Right forelimb (tissue), 1 donor: ENCODE results near the gene GABPB2.

ENCODE experiments used
- DNase-seq: peaks from one replicate; pipeline ENCODE4 v3.0.0-alpha.2; 2018

Gene GABPB2

DNA sequence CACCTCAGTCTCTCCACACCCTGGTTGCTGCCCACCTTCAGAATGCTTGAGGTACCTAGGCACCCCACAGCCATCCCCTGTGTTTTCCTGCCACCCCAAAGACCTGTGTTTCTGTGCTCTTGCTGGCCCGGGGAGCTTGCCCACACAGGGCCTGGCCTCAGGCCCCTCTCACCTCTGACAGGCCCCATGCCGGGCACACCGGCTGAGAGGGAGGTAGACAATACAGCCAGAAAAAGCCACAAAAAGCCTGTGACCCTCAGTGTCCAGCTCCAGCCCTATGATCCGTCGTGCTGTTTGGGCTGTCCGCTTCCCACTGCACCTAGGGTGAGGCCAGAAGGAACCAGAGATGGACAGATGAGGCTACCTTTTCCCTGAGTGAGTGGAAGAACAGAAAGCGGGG is 64.4 kb downstream of the GABPB2 start:
- DNase-seq, result no peak

DNA sequence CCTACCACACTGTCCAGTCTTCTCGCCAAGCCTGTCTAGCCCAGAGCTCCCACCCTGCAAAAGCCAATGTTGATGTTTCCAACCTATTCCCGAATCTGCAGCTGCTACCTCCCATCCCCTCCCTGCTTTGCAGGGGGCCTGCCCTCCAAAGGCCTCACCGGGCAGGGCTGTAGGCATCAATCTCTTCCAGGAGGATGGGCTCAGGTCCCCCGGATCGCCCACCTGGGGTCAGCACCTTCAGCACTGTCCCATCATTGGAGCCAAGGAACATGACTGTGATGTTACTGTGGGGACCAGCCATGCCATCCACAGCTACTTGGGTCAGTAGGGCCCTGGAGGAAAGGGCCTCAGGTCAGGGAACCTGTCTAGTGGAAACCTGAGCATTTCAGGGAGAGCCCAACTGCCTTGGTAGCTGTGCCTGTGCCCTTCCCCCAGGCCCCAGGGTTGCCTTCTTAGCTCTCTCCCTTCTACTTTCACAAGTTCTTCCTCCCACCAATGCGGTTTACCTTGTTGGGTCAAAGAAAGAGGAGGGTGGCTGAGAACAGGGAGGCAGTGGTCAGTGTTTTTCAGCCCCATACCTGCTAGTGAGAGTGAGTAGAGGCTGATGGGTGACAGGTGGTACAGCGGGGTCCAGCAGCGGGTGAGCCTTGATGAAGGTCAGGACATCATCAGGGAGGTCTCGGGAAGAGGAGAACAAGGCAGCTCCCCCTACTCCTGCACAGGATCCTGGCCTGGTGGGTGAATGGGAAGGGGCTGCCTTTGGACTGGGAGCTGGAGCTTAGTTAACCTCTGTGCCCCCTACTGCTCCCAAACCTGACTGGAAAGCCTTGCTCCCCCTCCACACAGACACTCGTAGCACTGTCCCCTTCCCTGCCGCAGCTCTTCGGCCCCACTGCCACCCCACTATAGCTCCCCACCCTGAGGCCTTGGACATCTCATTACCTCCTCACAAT is 65.1 kb downstream of the GABPB2 start:
- DNase-seq, result no peak

DNA sequence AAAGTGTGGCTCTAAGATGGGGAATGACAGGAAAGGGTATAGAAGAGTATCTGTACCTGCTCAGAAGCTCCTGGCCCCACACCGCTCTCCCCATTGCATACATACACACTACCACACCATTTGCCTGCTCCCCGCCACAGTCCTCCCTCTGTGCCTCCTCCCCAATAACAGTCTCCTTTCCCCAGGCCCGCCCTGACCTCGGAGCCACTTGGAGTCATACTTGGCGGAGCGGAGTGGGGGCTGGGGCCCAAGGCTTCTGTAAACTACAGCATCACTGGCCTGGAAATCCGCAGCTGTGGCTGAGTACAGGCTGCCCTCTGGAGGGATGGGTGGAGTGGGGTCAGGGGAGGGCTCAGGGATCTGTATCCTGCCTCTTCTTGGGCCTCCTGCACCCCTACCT is 67.2 kb downstream of the GABPB2 start:
- no peak for DNase-seq

DNA sequence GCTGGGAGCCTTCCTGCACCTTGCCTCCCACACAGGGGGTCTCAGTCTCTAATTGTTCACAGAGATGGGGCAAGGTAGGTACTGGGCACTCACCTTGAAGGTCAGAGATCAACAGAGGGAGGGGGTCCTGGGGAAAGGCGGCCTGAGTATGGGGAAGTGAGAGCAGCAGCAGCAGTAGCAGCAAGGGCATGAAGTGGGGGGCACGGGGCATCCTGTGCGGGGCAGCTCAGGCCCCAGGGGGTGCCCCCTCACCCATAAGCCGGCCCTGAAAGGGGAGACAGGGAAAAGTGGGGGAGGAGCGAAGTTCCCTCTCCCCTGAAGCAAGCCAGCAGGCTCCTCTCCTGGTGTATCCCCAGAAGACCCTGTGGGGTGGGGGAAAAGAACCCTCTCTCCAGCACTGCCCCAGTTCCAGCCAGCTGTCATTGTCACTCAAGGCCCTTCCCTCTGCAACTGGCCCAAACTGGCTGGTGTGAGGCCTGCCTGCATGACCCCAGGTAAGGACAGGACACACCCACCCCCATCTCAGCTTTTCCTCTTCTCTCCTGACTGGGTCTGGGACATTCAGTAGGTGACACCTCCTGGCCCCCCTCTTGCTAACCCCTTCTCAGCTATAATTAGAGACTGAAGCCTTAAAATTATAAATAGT is 72.0 kb downstream of the GABPB2 start:
- no peak for DNase-seq

DNA sequence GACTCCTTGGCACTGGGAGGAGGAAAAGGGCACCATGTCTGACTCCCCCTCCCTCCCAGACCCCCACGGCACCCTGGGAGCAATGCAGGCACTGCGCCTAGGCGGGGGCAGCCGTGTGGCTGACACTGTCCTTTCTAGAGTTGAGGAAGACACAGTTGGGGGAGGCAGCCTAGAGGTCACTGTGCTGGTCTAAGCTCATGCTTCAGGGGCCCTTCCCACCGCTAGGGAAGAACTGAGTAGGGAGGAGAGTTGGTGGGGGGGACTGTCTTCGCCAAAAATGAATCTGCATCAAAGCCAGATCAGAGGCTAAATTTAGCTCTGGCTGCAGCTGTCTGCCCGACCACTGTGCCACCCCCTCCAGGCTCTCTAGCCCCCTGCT is 72.5 kb downstream of the GABPB2 start:
- no peak for DNase-seq

DNA sequence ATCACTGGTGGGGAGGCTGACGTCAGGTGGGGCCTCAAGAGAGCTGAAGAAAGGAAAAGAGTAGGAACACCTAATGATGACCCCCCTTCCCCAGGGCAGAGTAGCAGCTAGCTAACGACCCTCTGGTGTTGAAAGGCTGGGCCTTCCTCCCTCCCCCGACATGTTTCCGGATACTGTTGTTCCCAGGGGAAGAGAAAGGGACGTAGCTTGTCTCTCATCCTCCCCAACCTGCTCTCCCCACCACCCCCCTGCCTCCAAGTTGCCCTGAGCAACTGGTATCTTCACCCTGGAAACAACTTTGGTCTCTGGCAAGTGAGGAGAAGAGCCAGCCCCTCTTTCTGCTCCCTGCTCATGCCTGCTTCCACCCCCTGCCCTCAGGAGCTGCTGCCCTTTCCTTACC is 73.4 kb downstream of the GABPB2 start:
- no peak for DNase-seq

DNA sequence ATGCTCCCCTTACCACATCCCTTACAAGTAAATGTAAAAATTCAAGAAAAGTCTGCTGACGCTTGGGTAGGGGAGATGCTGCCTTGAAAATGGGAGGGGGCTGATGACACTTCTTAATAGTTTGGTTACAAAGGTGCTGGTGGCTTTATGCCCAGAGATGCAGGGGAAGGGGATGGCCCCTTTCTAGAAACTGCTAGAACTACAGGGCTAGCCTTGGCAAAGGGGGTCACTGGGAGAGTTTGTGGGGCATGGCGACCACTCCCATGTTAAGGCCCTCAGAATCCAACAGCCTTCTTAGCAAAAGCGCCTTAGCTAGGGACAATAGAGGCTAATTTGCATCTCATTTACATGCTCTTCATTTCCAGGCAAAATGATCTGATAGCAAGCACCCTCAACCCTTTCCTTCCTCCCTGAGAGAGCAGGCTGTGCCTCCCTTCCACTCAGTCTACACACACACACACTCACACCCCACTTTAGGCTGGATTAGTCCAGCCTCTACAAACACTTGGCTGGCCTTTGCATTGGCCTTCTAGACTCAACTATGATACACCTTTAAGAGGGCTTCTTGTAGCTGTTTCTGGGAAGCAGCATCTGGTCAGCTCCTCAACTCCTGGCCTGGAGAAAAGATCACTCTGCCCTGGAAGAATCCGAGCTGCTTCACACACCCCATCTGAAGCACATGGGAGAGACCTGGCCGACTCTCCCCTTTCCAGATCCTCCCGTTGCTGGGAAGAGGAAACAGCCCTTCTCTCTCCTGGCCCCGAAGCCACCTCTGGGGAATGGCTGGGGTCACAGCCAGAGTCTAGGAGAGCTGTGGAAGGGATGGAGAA is 74.1 kb downstream of the GABPB2 start:
- DNase-seq, result peak; percentile 74

DNA sequence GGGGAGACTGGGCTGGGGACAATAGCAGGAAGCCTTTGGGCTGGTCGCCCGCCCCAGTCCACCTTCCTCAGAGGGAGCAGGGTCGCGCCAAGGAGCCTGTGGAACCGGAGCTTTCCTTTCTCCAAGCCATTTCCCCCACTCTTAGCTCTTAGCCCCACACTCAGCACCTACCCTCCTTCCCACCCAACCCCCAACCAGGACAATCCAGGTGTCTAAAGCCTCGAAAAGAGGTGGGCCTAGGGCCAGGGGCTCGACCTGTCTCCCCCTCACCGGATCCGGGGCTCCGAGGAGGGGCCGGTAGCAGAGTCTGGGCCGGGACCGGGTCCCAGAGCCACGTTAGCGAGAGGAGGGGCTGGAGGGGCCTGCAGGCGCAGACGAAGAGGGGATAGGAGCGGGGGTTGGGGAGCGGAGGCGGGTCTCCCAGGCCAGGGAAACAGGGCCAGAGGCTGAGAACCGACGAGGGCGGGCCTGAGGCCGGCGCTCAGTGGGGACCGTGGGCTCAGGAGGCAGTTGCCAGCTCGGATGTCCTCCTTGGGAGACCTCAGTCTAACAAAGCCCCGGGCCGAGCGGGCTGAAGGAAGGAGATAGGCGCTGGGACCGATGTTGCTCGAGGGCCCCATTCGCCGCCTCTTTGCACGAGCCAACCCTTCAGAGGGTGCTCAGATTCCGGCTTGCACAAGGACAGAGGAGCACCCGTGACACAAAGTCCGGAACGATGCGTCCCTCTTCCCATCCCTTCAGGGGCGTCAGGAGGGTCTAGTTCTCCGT is 74.9 kb downstream of the GABPB2 start:
- DNase-seq, result no peak

DNA sequence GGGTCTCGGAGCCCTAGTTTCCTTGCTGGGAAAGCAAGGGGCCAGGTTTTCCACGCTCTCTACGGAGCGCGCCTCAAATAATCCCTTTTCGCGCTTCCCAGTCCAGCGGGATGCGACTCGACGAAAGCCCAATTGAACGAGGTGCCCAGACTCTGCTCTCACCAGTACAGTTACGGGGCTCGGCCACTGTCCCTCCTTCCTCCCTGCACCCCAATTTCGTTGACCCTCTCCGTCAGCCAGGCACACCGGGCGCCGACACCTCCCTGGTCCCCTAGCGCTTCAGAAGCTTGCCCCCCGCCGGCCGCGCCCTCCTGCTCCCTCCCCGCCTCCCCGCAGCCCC is 75.5 kb downstream of the GABPB2 start:
- DNase-seq, result no peak

DNA sequence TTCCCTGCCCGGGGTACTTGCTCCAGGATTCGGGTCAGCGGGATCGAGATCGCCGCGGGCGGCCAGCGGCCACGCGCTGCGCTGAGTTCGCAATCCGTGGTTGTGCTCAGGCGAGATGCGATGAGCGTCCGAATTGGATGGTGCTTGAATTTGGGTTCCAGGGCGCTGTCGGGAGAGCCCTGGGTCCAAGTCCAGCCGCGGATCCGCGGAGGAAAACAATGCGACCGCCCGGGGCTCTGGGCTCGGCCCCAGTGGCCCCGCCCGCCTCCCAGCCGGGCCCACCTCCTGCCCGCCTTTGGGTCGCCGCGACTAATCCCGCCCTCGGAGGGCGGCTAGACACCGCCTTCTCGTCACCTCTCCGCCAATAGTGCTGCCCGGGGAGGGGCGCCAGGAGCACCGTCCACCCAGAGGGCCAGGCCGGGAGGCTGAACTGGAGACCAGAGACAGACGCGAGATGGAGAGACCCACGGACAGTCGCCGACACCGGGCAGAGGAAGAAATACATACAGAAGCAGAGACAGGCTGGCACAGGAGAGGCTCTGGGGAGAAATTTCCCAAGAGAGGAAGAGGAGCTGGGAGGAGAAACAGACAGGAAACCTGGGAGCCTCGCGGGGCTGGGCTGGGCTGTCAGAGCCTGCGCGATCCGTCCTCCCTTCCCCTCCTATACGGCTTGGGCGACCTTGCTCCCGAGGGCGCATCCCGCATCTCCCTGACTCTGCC is 76.0 kb downstream of the GABPB2 start, which contains the start of gene SEMA6C:
Gene SEMA6C (minus strand): TSS at position 220 of the 720 bp plus-strand sequence. CDS start 4,010 bp downstream, outside the sequence.
- DNase-seq, result peak; percentile 95

DNA sequence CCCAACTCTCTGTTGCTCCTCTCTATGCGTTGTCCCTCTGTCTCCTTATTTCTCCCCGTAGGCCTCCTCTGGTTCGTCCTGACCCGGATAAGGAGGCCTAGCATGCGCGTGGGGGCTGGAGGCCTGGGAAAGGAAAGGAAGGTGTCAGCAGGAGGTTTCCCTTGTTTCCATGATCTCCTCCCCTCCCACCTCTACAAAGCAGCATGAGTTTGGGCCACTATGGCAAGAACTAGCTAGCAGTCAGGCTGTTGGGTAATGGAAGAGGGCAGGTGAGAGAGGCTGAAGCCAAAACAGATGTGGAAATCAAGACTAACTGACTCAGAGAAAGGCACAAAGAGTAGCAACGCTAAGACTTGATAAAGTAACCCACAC is 76.6 kb downstream of the GABPB2 start:
- no peak for DNase-seq

DNA sequence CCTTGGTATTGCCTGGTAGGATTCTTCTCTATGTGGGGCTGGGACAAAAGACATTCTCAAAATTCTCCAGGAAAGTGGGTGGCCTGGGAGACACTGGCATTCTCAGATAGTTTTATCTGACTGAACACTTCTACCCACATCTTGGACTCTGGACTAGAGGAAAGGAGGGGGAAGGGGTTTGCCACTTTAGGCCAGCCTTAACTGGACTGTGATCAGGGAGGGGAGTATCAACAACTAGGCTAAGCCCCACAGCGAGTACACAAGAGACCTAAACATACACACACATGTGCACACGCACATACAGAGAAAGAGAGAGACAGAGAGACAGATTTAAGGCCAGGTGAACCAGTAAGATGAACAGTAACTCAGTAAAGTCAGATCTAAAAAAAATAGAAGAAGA is 77.1 kb downstream of the GABPB2 start:
- no peak for DNase-seq

DNA sequence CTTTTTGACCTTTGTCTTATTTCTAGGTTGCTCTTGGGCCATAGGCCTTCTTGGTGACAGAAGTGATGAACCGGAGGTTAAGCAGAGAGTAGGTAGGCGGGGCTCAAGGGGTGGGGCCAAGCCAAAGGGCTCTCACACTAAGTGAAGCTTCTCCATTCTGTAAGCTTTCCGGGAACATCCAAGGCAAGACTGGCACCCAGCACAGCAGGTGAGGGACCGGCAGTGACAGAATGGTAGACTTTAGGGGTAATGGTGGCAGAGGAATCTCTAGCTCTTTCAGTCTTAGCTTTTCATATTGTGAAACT is 85.9 kb downstream of the GABPB2 start, which contains the start of gene TNFAIP8L2:
Gene TNFAIP8L2 (plus strand): TSS at position 135 of the 305 bp plus-strand sequence. CDS start 2,049 bp downstream, outside the sequence.
- no peak for DNase-seq

DNA sequence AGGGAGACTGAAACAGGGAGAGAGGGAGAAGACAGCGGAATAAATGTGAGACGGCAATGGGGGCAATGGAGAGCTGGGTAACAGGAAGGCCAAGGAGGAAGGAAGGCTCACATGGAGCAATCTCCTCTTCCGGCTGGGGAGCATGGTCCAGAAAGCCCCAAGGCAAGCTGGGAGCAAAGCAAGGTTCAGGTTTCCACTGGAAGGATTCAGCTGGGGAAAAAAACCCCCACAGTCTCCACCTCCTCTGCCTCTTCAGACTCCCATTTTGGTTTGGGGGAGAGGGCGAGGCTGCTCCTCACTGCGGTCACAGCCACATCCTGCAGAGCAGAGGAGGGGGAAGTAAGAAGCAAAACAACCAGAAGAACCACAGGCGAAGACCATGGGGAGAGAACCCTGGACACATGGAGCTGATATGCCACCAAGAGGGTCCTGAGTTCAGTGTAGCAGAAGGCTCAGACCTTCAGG is 86.5 kb downstream of the GABPB2 start:
- DNase-seq, result no peak

DNA sequence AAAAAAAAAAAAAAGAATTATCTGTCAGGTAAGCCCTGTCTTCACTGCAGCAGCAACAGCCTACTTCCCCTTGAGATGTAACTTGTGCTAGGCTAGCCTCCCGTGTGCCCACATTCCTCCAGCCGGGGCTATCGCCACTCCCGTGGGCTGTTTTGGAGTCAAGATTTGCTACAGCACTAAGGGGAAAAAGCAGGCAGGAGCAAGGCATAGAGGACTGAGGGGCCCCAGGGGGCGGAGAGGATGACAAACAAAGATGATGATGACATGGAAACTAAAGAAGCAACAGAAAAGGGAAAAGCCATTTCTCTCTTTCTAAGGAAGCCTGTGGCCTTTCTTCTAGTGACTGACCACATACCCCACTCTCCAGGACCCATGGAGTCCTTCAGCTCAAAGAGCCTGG is 87.8 kb downstream of the GABPB2 start:
- DNase-seq, result no peak

DNA sequence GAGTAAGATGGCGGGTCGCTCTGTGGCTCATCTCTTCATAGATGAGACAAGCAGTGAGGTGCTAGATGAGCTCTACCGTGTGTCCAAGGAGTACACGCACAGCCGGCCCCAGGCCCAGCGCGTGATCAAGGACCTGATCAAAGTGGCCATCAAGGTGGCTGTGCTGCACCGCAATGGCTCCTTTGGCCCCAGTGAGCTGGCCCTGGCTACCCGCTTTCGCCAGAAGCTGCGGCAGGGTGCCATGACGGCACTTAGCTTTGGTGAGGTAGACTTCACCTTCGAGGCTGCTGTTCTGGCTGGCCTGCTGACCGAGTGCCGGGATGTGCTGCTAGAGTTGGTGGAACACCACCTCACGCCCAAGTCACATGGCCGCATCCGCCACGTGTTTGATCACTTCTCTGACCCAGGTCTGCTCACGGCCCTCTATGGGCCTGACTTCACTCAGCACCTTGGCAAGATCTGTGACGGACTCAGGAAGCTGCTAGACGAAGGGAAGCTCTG is 88.2 kb downstream of the GABPB2 start:
- DNase-seq, result no peak

DNA sequence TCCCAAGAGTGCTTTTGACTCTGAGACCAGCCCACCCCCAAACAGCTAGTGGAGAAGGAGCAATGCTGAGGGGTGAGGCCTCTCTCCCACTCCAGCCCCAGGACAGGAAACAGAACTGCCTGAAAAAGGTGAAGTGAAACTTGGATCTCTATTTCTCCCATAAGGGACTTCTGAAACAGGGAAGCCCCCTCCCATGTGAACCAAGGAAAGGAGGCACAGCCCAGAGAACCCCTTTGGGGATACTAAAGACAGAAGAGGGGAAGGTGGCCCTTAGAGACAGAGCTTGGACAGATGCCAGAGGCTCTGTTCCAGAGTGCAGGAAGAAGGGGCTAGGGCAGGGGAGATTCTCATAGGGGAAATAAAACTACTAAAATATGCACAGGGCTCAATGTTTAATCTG is 88.8 kb downstream of the GABPB2 start:
- DNase-seq, result no peak

DNA sequence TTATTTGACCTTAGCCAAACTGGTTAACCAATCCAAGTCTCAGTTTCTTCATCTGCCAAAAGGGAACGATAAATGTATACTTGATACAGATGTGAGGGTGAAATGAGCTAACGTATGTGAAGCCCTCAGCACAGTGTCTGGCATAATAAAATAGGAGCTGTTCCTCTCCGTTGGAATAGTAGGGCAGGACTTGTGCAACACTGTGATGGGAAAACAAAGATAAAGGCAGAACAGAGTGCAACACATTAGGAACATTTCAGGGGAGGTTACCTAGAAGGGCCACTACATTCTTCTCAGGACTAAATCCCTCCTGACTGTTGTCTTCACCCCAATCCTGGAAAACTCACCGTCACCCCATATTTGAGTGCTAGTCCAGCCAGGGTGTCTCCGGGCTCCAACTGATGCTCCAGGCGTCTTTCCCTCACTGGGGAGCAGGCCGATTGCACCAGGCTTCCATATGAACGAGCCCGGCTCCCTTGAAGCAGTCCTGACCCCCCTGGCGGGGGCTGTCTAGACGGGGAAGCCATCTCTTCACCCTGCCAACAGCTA is 94.2 kb downstream of the GABPB2 start:
- DNase-seq, result no peak

DNA sequence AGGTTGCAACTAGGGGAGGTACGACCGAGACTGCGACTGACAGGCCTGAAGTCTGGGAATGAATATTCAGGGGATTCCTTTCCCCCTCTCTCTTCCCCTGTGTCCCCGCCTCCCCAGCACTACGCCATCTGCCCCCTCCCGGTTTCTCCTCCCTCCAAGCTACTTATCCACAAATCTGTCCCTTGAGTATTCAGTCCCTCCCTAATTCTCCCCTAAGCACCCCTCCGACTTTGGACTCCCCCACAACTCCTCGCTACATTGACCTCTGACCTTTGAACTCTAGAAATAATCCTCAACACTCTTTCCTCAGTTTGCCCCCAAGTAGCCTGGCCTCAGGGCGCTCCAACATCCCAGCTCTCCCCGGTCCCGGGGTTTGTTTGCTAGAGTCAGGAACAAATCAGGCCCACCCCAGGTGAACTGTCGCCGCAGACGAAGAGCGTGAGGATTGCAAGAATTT is 94.7 kb downstream of the GABPB2 start:
- DNase-seq, result peak; percentile 74

DNA sequence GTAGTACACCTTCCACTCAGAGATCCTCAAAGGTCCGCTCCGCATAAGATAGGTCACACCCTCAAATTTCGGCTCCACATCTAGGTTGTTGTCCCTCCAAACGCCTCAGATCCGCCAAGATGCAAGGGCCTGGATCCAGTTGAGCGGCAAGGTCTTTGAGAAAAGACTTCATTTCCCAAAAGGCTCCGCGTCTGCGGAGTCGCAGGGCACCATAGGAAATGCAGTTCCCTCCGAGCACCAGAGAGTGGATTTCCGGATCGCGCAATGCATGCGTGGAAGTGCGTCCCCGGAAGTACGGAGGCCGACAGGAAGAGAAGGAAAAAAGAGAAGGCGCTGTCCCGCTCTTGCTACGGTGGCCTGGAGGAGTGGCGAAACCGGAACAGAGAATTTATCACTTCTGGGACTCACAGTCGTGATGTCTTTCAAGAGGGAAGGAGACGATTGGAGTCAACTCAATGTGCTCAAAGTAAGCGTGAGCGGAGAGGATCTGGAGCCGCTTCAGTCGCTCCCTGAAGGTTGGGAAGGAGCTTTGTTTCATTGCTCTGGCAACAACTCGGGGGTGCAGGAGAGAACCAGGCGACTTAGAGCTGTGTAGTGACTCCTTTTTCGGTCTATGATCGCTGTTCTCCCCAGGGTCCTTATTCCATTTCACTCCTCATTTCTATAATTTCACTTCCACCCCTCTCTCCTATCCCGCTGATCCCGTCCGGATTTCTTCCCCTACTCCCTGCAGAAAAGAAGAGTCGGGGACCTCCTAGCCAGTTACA is 95.4 kb downstream of the GABPB2 start, which contains the start of the genes LYSMD1 and SCNM1:
Gene LYSMD1 (minus strand): TSS at position 165 of the 767 bp plus-strand sequence. CDS start 644 bp downstream, outside the sequence.
Gene SCNM1 (plus strand): TSS at position 407 of the 767 bp plus-strand sequence. CDS start 9 bp downstream, at position 416.
- DNase-seq, result peak; percentile 96
